Nephron (organoid): ENCODE results near the gene ZW10.

ENCODE experiments used
- H3K27ac Mint-ChIP-seq, 3 experiments: 2 replicates each; pipeline ENCODE4 v1.8.0; 2020; ENCODE audit warnings: mixed read lengths in 3 of 3, mild to moderate bottlenecking in 2 of 3, moderate library complexity in 1 of 3
- H3K27me3 Mint-ChIP-seq: 2 replicates; pipeline ENCODE4 v1.8.0; 2021; ENCODE audit warnings: low read depth, mild to moderate bottlenecking, moderate library complexity, mixed read lengths
- H3K36me3 Mint-ChIP-seq: 2 replicates; pipeline ENCODE4 v1.8.0; 2020; ENCODE audit warnings: low read depth, mixed read lengths
- H3K4me1 Mint-ChIP-seq: 2 replicates; pipeline ENCODE4 v1.8.0; 2020; ENCODE audit warnings: mixed read lengths
- H3K4me3 Mint-ChIP-seq, 3 experiments: 2 replicates each; pipeline ENCODE4 v1.8.0; 2020; ENCODE audit warnings: mild to moderate bottlenecking in 3 of 3, mixed read lengths in 3 of 3, moderate library complexity in 2 of 3
- H3K9me3 Mint-ChIP-seq: 2 replicates; pipeline ENCODE4 v1.8.0; 2020; ENCODE audit warnings: mixed read lengths
- CTCF ChIP-seq, 3 experiments: fragments of 200-600 bp; sonication (generic); IDR thresholded peaks; one replicate each; pipeline ENCODE4 v1.5.0; 2021; ENCODE audit warnings: antibody characterized with exemption in 3 of 3; ENCODE audit not compliant: unreplicated experiment in 3 of 3

ZW10 gene

GRCh38 chr11:113732092-113732491 lies 41.4 kb downstream of the ZW10 start:
- Mint-ChIP-seq H3K4me1 (peaks cover 27% of the 10 kb centered on the region), H3K36me3 (peaks cover 44% of the 10 kb centered on the region), H3K27ac (peak overlapping the region; percentile 36 to 85 (median 52)), H3K9me3 (no peaks in the 10 kb centered on the region), H3K27me3 (no peaks in the 10 kb centered on the region), H3K4me3 (no peak overlapping the region)
- TF ChIP-seq CTCF (IDR thresholded peaks at IDR 0.05; ENCODE audit: unreplicated experiment in 3 of 3): no peak

GRCh38 chr11:113730887-113731726 lies 42.4 kb downstream of the ZW10 start:
- TF ChIP-seq CTCF (IDR thresholded peaks at IDR 0.05; ENCODE audit: unreplicated experiment in 3 of 3): peak; percentile 69 to 85 (median 71)
- no peaks in the 10 kb centered on the region for H3K27me3 Mint-ChIP-seq
- H3K27ac Mint-ChIP-seq: no peak overlapping the region
- no peaks in the 10 kb centered on the region for H3K9me3 Mint-ChIP-seq
- peaks cover 35% of the 10 kb centered on the region for H3K36me3 Mint-ChIP-seq
- H3K4me1 Mint-ChIP-seq: peaks cover 27% of the 10 kb centered on the region
- no peak overlapping the region for H3K4me3 Mint-ChIP-seq

- peaks cover 33% of the 10 kb centered on the region for H3K4me1 Mint-ChIP-seq
- H3K4me3 Mint-ChIP-seq: no peak overlapping the region
- H3K27me3 Mint-ChIP-seq: no peaks in the 10 kb centered on the region
Measured at GRCh38 chr11:113729456-113729855, 44.0 kb downstream of the ZW10 start.

GRCh38 chr11:113728814-113729213 lies 44.7 kb downstream of the ZW10 start:
- no peak for TF ChIP-seq CTCF (IDR thresholded peaks at IDR 0.05; ENCODE audit: unreplicated experiment in 3 of 3)
- H3K4me3 Mint-ChIP-seq: no peak overlapping the region

More at GRCh38 chr11:113729456-113729855, 44.0 kb downstream of the ZW10 start:
- Mint-ChIP-seq H3K27ac (no peak overlapping the region), H3K36me3 (peaks cover 22% of the 10 kb centered on the region), H3K9me3 (no peaks in the 10 kb centered on the region)
- no peak for TF ChIP-seq CTCF (IDR thresholded peaks at IDR 0.05; ENCODE audit: unreplicated experiment in 3 of 3)

GRCh38 chr11:113725913-113726312 lies 47.6 kb downstream of the ZW10 start:
- Mint-ChIP-seq H3K27ac (no peak overlapping the region), H3K36me3 (peaks cover 5% of the 10 kb centered on the region), H3K4me1 (peaks cover 21% of the 10 kb centered on the region), H3K9me3 (no peaks in the 10 kb centered on the region), H3K4me3 (no peak overlapping the region), H3K27me3 (no peaks in the 10 kb centered on the region)
- no peak for TF ChIP-seq CTCF (IDR thresholded peaks at IDR 0.05; ENCODE audit: unreplicated experiment in 3 of 3)

More at GRCh38 chr11:113728814-113729213, 44.7 kb downstream of the ZW10 start:
- Mint-ChIP-seq H3K9me3 (no peaks in the 10 kb centered on the region), H3K27ac (no peak overlapping the region), H3K4me1 (peaks cover 35% of the 10 kb centered on the region), H3K27me3 (no peaks in the 10 kb centered on the region), H3K36me3 (peaks cover 16% of the 10 kb centered on the region)

GRCh38 chr11:113725407-113725806 lies 48.1 kb downstream of the ZW10 start:
- Mint-ChIP-seq H3K4me1 (peaks cover 16% of the 10 kb centered on the region), H3K9me3 (no peaks in the 10 kb centered on the region), H3K27me3 (no peaks in the 10 kb centered on the region), H3K27ac (no peak overlapping the region), H3K4me3 (no peak overlapping the region), H3K36me3 (peaks cover 9% of the 10 kb centered on the region)
- no peak for TF ChIP-seq CTCF (IDR thresholded peaks at IDR 0.05; ENCODE audit: unreplicated experiment in 3 of 3)
